HepG2 (cell line): ENCODE results near the gene AANAT. TPM values are rescaled to one million over a fixed set of nuclear protein-coding genes. Genes with fewer than 3 reads are reported as not detected.
A peak's percentile ranks its signal among the peaks of the same experiment; 100 is the strongest.

ENCODE experiments used
- ATF4 ChIP-seq, 2 experiments: fragments of 450-650 bp in 1 of 2; sonication (generic) in 1 of 2; formaldehyde crosslinking; IDR thresholded peaks; 2 replicates each; pipeline versions ENCODE4 v1.5.0 to v1.8.0; 2020 to 2022; ENCODE audit warnings: mild to moderate bottlenecking in 1 of 2, missing genetic modification reagents in 1 of 2
- CREB1 ChIP-seq, 2 experiments: fragments of 450-650 bp in 1 of 2; IDR thresholded peaks; 2 replicates each; pipeline ENCODE4 v1.6.1; 2016 to 2017; ENCODE audit warnings: control low read depth in 1 of 2, mild to moderate bottlenecking in 1 of 2, missing compliant biosample characterization in 1 of 2, missing genetic modification characterization in 1 of 2
- FOXK2 ChIP-seq: fragments of 450-650 bp; IDR thresholded peaks from 2 replicates; pipeline ENCODE4 v1.6.1; 2016
- GMEB1 ChIP-seq: sonication (generic); formaldehyde crosslinking; IDR thresholded peaks from 2 replicates; pipeline ENCODE4 v1.5.1; 2020; ENCODE audit warnings: missing genetic modification reagents, mild to moderate bottlenecking, borderline replicate concordance
- ZNF101 ChIP-seq: sonication (generic); formaldehyde crosslinking; IDR thresholded peaks from 2 replicates; pipeline ENCODE4 v1.4.0; 2020; ENCODE audit warnings: mild to moderate bottlenecking, low read depth, missing genetic modification reagents, borderline replicate concordance
- polyA plus RNA-seq, 8 experiments: library from polyadenylated mRNA; depleted of rRNA in 3 of 8; stranded (reverse) in 7 of 8; unstranded in 1 of 8; fragments of >200 nt; fragmentation: Illumina TruSeq in 4 of 8; extraction: Trizol in 4 of 8; gene quantifications; 2 replicates each; pipeline versions ENCODE4 v1.2.1 to v1.2.3, GENCODE V29; 2011 to 2016; ENCODE audit warnings: low read depth in 4 of 8, missing spikeins in 1 of 8, mixed read lengths in 1 of 8; ENCODE audit not compliant: insufficient read depth in 1 of 8
- total RNA-seq, 5 experiments: library from RNA; depleted of rRNA; stranded (reverse); fragments of >200 nt; fragmentation: Illumina TruSeq; extraction: Trizol; gene quantifications; 2 replicates each; pipeline ENCODE4 v1.2.3, GENCODE V29; 2016; ENCODE audit warnings: low read depth in 1 of 5
- TF ChIP-seq, protein P1 (sequence below): sonication (generic); formaldehyde crosslinking; IDR thresholded peaks from 2 replicates; pipeline ENCODE4 v1.5.0; 2020; ENCODE audit warnings: missing genetic modification reagents
- TF ChIP-seq, protein P2 (sequence below): sonication (generic); formaldehyde crosslinking; IDR thresholded peaks from 2 replicates; pipeline ENCODE4 v1.9.0; 2022; ENCODE audit warnings: low read depth, missing genetic modification reagents
- TF ChIP-seq, protein P3 (sequence below): sonication (generic); formaldehyde crosslinking; IDR thresholded peaks from 2 replicates; pipeline ENCODE4 v1.5.0; 2020; ENCODE audit warnings: mild to moderate bottlenecking, missing genetic modification reagents, borderline replicate concordance
- TF ChIP-seq, protein P4 (sequence below): sonication (generic); formaldehyde crosslinking; IDR thresholded peaks from 2 replicates; pipeline ENCODE4 v1.4.0; 2020; ENCODE audit warnings: missing genetic modification reagents, mild to moderate bottlenecking, borderline replicate concordance

Gene AANAT
- total and polyA plus RNA-seq, 2 of the 13 experiments (the other 11 are each of a cell fraction or from before 2014, with no cell fraction given): 0.07 TPM; not detected in 1

- TF ChIP-seq, protein P1, sequence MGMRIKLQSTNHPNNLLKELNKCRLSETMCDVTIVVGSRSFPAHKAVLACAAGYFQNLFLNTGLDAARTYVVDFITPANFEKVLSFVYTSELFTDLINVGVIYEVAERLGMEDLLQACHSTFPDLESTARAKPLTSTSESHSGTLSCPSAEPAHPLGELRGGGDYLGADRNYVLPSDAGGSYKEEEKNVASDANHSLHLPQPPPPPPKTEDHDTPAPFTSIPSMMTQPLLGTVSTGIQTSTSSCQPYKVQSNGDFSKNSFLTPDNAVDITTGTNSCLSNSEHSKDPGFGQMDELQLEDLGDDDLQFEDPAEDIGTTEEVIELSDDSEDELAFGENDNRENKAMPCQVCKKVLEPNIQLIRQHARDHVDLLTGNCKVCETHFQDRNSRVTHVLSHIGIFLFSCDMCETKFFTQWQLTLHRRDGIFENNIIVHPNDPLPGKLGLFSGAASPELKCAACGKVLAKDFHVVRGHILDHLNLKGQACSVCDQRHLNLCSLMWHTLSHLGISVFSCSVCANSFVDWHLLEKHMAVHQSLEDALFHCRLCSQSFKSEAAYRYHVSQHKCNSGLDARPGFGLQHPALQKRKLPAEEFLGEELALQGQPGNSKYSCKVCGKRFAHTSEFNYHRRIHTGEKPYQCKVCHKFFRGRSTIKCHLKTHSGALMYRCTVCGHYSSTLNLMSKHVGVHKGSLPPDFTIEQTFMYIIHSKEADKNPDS (CRISPR knock-in tag): no peak
- TF ChIP-seq ZNF101 (CRISPR knock-in tag) (no peak), FOXK2 (no peak), ATF4 (CRISPR knock-in tag; IDR thresholded peaks at IDR 0.05) (no peak), CREB1 (IDR thresholded peaks at IDR 0.05) (no peak), CREB1 (CRISPR knock-in tag; IDR thresholded peaks at IDR 0.05) (no peak), GMEB1 (CRISPR knock-in tag) (0 out of 2 replicates have a peak, but pooled peaks have one; percentile 33)
- TF ChIP-seq, protein P2, sequence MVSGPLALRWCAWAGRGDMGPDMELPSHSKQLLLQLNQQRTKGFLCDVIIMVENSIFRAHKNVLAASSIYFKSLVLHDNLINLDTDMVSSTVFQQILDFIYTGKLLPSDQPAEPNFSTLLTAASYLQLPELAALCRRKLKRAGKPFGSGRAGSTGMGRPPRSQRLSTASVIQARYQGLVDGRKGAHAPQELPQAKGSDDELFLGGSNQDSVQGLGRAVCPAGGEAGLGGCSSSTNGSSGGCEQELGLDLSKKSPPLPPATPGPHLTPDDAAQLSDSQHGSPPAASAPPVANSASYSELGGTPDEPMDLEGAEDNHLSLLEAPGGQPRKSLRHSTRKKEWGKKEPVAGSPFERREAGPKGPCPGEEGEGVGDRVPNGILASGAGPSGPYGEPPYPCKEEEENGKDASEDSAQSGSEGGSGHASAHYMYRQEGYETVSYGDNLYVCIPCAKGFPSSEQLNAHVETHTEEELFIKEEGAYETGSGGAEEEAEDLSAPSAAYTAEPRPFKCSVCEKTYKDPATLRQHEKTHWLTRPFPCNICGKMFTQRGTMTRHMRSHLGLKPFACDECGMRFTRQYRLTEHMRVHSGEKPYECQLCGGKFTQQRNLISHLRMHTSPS (CRISPR knock-in tag): no peak; the same call in 1 of the 2 replicates
- TF ChIP-seq, protein P3, sequence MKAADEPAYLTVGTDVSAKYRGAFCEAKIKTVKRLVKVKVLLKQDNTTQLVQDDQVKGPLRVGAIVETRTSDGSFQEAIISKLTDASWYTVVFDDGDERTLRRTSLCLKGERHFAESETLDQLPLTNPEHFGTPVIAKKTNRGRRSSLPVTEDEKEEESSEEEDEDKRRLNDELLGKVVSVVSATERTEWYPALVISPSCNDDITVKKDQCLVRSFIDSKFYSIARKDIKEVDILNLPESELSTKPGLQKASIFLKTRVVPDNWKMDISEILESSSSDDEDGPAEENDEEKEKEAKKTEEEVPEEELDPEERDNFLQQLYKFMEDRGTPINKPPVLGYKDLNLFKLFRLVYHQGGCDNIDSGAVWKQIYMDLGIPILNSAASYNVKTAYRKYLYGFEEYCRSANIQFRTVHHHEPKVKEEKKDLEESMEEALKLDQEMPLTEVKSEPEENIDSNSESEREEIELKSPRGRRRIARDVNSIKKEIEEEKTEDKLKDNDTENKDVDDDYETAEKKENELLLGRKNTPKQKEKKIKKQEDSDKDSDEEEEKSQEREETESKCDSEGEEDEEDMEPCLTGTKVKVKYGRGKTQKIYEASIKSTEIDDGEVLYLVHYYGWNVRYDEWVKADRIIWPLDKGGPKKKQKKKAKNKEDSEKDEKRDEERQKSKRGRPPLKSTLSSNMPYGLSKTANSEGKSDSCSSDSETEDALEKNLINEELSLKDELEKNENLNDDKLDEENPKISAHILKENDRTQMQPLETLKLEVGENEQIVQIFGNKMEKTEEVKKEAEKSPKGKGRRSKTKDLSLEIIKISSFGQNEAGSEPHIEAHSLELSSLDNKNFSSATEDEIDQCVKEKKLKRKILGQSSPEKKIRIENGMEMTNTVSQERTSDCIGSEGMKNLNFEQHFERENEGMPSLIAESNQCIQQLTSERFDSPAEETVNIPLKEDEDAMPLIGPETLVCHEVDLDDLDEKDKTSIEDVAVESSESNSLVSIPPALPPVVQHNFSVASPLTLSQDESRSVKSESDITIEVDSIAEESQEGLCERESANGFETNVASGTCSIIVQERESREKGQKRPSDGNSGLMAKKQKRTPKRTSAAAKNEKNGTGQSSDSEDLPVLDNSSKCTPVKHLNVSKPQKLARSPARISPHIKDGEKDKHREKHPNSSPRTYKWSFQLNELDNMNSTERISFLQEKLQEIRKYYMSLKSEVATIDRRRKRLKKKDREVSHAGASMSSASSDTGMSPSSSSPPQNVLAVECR (CRISPR knock-in tag): peak; percentile 83
- TF ChIP-seq, protein P4, sequence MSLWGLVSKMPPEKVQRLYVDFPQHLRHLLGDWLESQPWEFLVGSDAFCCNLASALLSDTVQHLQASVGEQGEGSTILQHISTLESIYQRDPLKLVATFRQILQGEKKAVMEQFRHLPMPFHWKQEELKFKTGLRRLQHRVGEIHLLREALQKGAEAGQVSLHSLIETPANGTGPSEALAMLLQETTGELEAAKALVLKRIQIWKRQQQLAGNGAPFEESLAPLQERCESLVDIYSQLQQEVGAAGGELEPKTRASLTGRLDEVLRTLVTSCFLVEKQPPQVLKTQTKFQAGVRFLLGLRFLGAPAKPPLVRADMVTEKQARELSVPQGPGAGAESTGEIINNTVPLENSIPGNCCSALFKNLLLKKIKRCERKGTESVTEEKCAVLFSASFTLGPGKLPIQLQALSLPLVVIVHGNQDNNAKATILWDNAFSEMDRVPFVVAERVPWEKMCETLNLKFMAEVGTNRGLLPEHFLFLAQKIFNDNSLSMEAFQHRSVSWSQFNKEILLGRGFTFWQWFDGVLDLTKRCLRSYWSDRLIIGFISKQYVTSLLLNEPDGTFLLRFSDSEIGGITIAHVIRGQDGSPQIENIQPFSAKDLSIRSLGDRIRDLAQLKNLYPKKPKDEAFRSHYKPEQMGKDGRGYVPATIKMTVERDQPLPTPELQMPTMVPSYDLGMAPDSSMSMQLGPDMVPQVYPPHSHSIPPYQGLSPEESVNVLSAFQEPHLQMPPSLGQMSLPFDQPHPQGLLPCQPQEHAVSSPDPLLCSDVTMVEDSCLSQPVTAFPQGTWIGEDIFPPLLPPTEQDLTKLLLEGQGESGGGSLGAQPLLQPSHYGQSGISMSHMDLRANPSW (CRISPR knock-in tag): no peak
Observed at GRCh38 chr17:76506408-76507345, 39.3 kb downstream of the AANAT start (continued).
